ENCODE measurements around the gene MAGI3.

DNA sequence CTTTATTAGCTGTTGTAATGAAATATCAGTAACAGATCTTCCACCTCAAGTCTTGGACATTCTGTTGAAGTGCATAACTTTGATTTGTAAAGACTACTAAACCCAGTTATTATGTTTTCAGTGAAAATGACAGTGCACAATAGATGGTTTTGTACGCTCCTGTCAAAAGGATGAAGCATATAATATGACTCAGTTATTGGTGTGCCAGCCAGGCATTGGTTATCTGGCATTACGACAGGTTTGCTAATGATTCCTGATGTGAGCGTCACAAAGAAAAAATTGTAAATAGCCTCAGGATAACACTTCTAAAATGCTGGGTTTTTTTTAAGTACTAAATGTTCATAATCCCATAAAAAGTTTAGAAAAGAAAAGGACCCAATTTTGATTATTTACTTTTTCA, 147.9 kb downstream of the MAGI3 start:
- TF ChIP-seq TAF1 (conservative IDR thresholded peaks at IDR 0.05) (no peak), SP1 (IDR thresholded peaks at IDR 0.05) (no peak), GABPA (IDR thresholded peaks at IDR 0.05 in 1 of 2, conservative IDR thresholded peaks at IDR 0.05 in 1 of 2) (no peak), RAD21 (IDR thresholded peaks at IDR 0.05) (no peak), YY1 (IDR thresholded peaks at IDR 0.05) (no peak)
- TF ChIP-seq, protein P1, sequence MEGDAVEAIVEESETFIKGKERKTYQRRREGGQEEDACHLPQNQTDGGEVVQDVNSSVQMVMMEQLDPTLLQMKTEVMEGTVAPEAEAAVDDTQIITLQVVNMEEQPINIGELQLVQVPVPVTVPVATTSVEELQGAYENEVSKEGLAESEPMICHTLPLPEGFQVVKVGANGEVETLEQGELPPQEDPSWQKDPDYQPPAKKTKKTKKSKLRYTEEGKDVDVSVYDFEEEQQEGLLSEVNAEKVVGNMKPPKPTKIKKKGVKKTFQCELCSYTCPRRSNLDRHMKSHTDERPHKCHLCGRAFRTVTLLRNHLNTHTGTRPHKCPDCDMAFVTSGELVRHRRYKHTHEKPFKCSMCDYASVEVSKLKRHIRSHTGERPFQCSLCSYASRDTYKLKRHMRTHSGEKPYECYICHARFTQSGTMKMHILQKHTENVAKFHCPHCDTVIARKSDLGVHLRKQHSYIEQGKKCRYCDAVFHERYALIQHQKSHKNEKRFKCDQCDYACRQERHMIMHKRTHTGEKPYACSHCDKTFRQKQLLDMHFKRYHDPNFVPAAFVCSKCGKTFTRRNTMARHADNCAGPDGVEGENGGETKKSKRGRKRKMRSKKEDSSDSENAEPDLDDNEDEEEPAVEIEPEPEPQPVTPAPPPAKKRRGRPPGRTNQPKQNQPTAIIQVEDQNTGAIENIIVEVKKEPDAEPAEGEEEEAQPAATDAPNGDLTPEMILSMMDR (IDR thresholded peaks at IDR 0.05; ENCODE audit: low read depth, low read length, missing input control), result no peak
- TF ChIP-seq, protein P2, sequence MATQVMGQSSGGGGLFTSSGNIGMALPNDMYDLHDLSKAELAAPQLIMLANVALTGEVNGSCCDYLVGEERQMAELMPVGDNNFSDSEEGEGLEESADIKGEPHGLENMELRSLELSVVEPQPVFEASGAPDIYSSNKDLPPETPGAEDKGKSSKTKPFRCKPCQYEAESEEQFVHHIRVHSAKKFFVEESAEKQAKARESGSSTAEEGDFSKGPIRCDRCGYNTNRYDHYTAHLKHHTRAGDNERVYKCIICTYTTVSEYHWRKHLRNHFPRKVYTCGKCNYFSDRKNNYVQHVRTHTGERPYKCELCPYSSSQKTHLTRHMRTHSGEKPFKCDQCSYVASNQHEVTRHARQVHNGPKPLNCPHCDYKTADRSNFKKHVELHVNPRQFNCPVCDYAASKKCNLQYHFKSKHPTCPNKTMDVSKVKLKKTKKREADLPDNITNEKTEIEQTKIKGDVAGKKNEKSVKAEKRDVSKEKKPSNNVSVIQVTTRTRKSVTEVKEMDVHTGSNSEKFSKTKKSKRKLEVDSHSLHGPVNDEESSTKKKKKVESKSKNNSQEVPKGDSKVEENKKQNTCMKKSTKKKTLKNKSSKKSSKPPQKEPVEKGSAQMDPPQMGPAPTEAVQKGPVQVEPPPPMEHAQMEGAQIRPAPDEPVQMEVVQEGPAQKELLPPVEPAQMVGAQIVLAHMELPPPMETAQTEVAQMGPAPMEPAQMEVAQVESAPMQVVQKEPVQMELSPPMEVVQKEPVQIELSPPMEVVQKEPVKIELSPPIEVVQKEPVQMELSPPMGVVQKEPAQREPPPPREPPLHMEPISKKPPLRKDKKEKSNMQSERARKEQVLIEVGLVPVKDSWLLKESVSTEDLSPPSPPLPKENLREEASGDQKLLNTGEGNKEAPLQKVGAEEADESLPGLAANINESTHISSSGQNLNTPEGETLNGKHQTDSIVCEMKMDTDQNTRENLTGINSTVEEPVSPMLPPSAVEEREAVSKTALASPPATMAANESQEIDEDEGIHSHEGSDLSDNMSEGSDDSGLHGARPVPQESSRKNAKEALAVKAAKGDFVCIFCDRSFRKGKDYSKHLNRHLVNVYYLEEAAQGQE (IDR thresholded peaks at IDR 0.05), result no peak
- TF ChIP-seq, protein P3, sequence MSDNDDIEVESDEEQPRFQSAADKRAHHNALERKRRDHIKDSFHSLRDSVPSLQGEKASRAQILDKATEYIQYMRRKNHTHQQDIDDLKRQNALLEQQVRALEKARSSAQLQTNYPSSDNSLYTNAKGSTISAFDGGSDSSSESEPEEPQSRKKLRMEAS (IDR thresholded peaks at IDR 0.05), result no peak

Measured in liver (tissue), 3 donors.